Neuron (in vitro differentiated cells): ENCODE measurements around the gene ACTN4.
A peak's percentile ranks its signal among the peaks of the same experiment; 100 is the strongest.

ENCODE experiments used
- H2AFZ ChIP-seq: one replicate; pipeline ENCODE4 v1.6.1; 2013; ENCODE audit warnings: low read depth, mild to moderate bottlenecking, inconsistent platforms, low read length, moderate library complexity
- H3K27me3 ChIP-seq: one replicate; pipeline ENCODE4 v1.6.1; 2013; ENCODE audit warnings: low read length; ENCODE audit not compliant: insufficient read depth
- H3K36me3 ChIP-seq: one replicate; pipeline ENCODE4 v1.6.1; 2013; ENCODE audit warnings: low read length; ENCODE audit not compliant: insufficient read depth
- H3K4me1 ChIP-seq: one replicate; pipeline ENCODE4 v1.6.1; 2013; ENCODE audit warnings: low read length; ENCODE audit not compliant: insufficient read depth
- H3K4me3 ChIP-seq: 2 replicates; pipeline ENCODE4 v1.5.1; 2013; ENCODE audit warnings: mild to moderate bottlenecking, low read length, moderate library complexity
- H3K9me3 ChIP-seq: one replicate; pipeline ENCODE4 v1.6.1; 2013; ENCODE audit warnings: low read length

ACTN4 gene

GRCh38 chr19:38647966-38648768, 718 bp downstream of the ACTN4 start:
- Histone ChIP-seq H3K4me3 (peak overlapping the region; percentile 99), H3K4me1 (peaks cover 17% of the 10 kb centered on the region), H3K27me3 (no peaks in the 10 kb centered on the region), H3K36me3 (no peaks in the 10 kb centered on the region), H2AFZ (peak overlapping the region; percentile 35), H3K9me3 (no peaks in the 10 kb centered on the region)

- Histone ChIP-seq H2AFZ (no peak overlapping the region), H3K27me3 (no peaks in the 10 kb centered on the region), H3K4me1 (peaks cover 17% of the 10 kb centered on the region), H3K4me3 (peak overlapping the region; percentile 99), H3K9me3 (no peaks in the 10 kb centered on the region), H3K36me3 (no peaks in the 10 kb centered on the region)
These were observed 1.4 kb downstream of the ACTN4 start for GRCh38 chr19:38648769-38649304.

- Histone ChIP-seq H3K9me3 (no peaks in the 10 kb centered on the region), H2AFZ (no peak overlapping the region), H3K4me3 (peak overlapping the region; percentile 99), H3K27me3 (no peaks in the 10 kb centered on the region), H3K36me3 (no peaks in the 10 kb centered on the region), H3K4me1 (peaks cover 17% of the 10 kb centered on the region)
These were observed 2.1 kb downstream of the ACTN4 start for GRCh38 chr19:38649305-38650171.

GRCh38 chr19:38650172-38650775, 2.8 kb downstream of the ACTN4 start:
- Histone ChIP-seq H3K36me3 (no peaks in the 10 kb centered on the region), H3K9me3 (no peaks in the 10 kb centered on the region), H3K27me3 (no peaks in the 10 kb centered on the region), H3K4me1 (peaks cover 19% of the 10 kb centered on the region), H3K4me3 (peak overlapping the region; percentile 99), H2AFZ (no peak overlapping the region)

- Histone ChIP-seq H3K36me3 (no peaks in the 10 kb centered on the region), H3K27me3 (no peaks in the 10 kb centered on the region), H3K4me1 (peaks cover 19% of the 10 kb centered on the region), H3K9me3 (no peaks in the 10 kb centered on the region), H2AFZ (no peak overlapping the region), H3K4me3 (no peak overlapping the region)
These were observed 3.6 kb downstream of the ACTN4 start for GRCh38 chr19:38650911-38651584.

GRCh38 chr19:38653028-38653571, 5.7 kb downstream of the ACTN4 start:
- H3K36me3 ChIP-seq: no peaks in the 10 kb centered on the region
- H2AFZ ChIP-seq: no peak overlapping the region
- H3K27me3 ChIP-seq: no peaks in the 10 kb centered on the region
- H3K4me3 ChIP-seq: no peak overlapping the region
- peaks cover 26% of the 10 kb centered on the region for H3K4me1 ChIP-seq
- no peaks in the 10 kb centered on the region for H3K9me3 ChIP-seq

GRCh38 chr19:38654628-38655055, 7.2 kb downstream of the ACTN4 start:
- no peaks in the 10 kb centered on the region for H3K36me3 ChIP-seq
- no peaks in the 10 kb centered on the region for H3K9me3 ChIP-seq
- no peaks in the 10 kb centered on the region for H3K27me3 ChIP-seq
- H3K4me1 ChIP-seq: peaks cover 21% of the 10 kb centered on the region
- no peak overlapping the region for H2AFZ ChIP-seq
- H3K4me3 ChIP-seq: no peak overlapping the region

GRCh38 chr19:38655148-38655824, 7.8 kb downstream of the ACTN4 start:
- H3K4me1 ChIP-seq: peaks cover 15% of the 10 kb centered on the region
- no peaks in the 10 kb centered on the region for H3K27me3 ChIP-seq
- no peak overlapping the region for H3K4me3 ChIP-seq
- H2AFZ ChIP-seq: no peak overlapping the region
- no peaks in the 10 kb centered on the region for H3K9me3 ChIP-seq
- no peaks in the 10 kb centered on the region for H3K36me3 ChIP-seq

GRCh38 chr19:38656171-38656981, 8.9 kb downstream of the ACTN4 start:
- no peak overlapping the region for H3K4me3 ChIP-seq
- no peaks in the 10 kb centered on the region for H3K27me3 ChIP-seq
- H3K4me1 ChIP-seq: peaks cover 15% of the 10 kb centered on the region
- peaks cover 2% of the 10 kb centered on the region for H3K36me3 ChIP-seq
- H2AFZ ChIP-seq: no peak overlapping the region
- H3K9me3 ChIP-seq: no peaks in the 10 kb centered on the region

- Histone ChIP-seq H3K4me3 (no peak overlapping the region), H3K27me3 (no peaks in the 10 kb centered on the region), H3K9me3 (no peaks in the 10 kb centered on the region), H3K36me3 (peaks cover 2% of the 10 kb centered on the region), H2AFZ (no peak overlapping the region), H3K4me1 (peaks cover 18% of the 10 kb centered on the region)
These were observed 10.3 kb downstream of the ACTN4 start for GRCh38 chr19:38657633-38658222.
